Thymus (tissue), 11 donors: ENCODE measurements around the gene PYGL. TPM values are rescaled to one million over a fixed set of nuclear protein-coding genes. Genes with fewer than 3 reads are reported as not detected.
A peak's percentile ranks its signal among the peaks of the same experiment; 100 is the strongest.
"Not testable (repeated sequence)": the region's sequence is repeated elsewhere in the genome, so short reads cannot be mapped to it uniquely, and the experiment has no call there.

ENCODE experiments used
- DNase-seq, 9 donors: peaks; one replicate each; pipeline ENCODE4 v3.0.0-alpha.2; 2013; ENCODE audit warnings: low spot score in 9 of 9, low read depth in 6 of 9, missing footprints in 1 of 9
- H3K27ac ChIP-seq, 2 donors: one replicate each; pipeline ENCODE4 v1.5.1; 2013; ENCODE audit warnings: control low read depth in 1 of 2, low read depth in 1 of 2, low read length in 1 of 2, mild to moderate bottlenecking in 1 of 2, moderate library complexity in 1 of 2
- H3K27me3 ChIP-seq, 2 donors: one replicate each; pipeline ENCODE4 v1.5.1; 2013; ENCODE audit warnings: low read length in 1 of 2; ENCODE audit not compliant: control insufficient read depth in 2 of 2, insufficient read depth in 1 of 2
- H3K36me3 ChIP-seq, 2 donors: one replicate each; pipeline ENCODE4 v1.5.1; 2013; ENCODE audit warnings: low read length in 1 of 2, mild to moderate bottlenecking in 1 of 2, moderate library complexity in 1 of 2; ENCODE audit not compliant: control insufficient read depth in 2 of 2, insufficient read depth in 2 of 2
- H3K4me1 ChIP-seq, 2 donors: one replicate each; pipeline ENCODE4 v1.5.1; 2013; ENCODE audit warnings: low read length in 2 of 2; ENCODE audit not compliant: control insufficient read depth in 2 of 2, insufficient read depth in 2 of 2
- H3K4me3 ChIP-seq, 2 donors: one replicate each; pipeline ENCODE4 v1.5.1; 2013; ENCODE audit warnings: low read length in 2 of 2, control low read depth in 1 of 2, mild to moderate bottlenecking in 1 of 2
- H3K9me3 ChIP-seq, 2 donors: one replicate each; pipeline ENCODE4 v1.5.1; 2013; ENCODE audit warnings: low read length in 1 of 2, mild to moderate bottlenecking in 1 of 2; ENCODE audit not compliant: control insufficient read depth in 2 of 2, insufficient read depth in 1 of 2
- WGBS: extraction: QIAGEN DNeasy Blood & Tissue Kit; methylation state at CpG from one replicate; pipeline ENCODE4 v1.1.7; 2013; 5-methylcytosine and 5-hydroxymethylcytosine counted together
- polyA plus RNA-seq: library from polyadenylated mRNA; stranded (reverse); fragments of 200-250 nt; gene quantifications from one replicate; pipeline ENCODE4 v1.2.3, GENCODE V29; 2013
- total RNA-seq: library from RNA; stranded (reverse); fragments of 120-200 nt; gene quantifications from one replicate; pipeline ENCODE4 v1.2.4, GENCODE V29; 2013
- donor health status: healthy.

Gene PYGL
- total and polyA plus RNA-seq, 2 donors, result 6.8 to 27.5 TPM

GRCh38 chr14:50897658-50898175 is 46.6 kb downstream of the PYGL start:
- Histone ChIP-seq H3K27ac (no peak overlapping the region), H3K9me3 (no peaks in the 10 kb centered on the region), H3K4me1 (no peaks in the 10 kb centered on the region), H3K4me3 (no peak overlapping the region), H3K36me3 (no peaks in the 10 kb centered on the region), H3K27me3 (no peaks in the 10 kb centered on the region)
- WGBS, result 98% methylated on average over 6 of the region's 6 CpGs
- DNase-seq, result no peak

DNA sequence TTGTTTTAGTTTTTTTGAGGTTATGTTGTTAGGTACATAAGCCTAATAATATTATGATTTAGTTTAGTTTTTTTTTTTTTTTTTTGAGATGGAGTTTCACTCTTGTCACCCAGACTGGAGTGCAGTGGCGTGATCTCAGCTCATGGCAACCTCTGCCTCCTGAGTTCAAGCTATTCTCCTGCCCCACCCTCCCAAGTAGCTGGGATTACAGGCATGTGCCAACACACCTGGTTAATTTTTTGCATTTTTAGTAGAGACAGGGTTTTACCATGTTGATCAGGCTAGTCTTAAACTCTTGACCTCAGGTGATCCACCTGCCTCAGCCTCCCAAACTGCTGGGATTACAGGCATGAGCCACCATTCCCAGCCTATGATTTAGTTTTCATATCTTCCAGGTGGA is 47.3 kb downstream of the PYGL start:
- 97% methylated on average over 1 of the region's 1 CpG for WGBS
- H3K4me1 ChIP-seq, H3K27me3 ChIP-seq, H3K36me3 ChIP-seq, H3K4me3 ChIP-seq, DNase-seq, H3K27ac ChIP-seq, H3K9me3 ChIP-seq: not testable (repeated sequence)

DNA sequence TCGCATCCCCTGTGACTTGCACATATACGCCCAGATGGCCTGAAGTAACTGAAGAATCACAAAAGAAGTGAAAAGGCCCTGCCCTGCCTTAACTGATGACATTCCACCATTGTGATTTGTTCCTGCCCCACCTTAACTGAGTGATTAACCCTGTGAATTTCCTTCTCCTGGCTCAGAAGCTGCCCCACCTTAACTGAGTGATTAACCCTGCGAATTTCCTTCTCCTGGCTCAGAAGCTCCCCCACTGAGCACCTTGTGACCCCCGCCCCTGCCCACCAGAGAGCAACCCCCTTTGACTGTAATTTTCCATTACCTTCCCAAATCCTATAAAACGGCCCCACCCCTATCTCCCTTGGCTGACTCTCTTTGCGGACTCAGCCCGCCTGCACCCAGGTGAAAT is 47.9 kb downstream of the PYGL start:
- not testable (repeated sequence) for DNase-seq, H3K27ac ChIP-seq, H3K4me3 ChIP-seq, H3K4me1 ChIP-seq, H3K27me3 ChIP-seq, H3K9me3 ChIP-seq, H3K36me3 ChIP-seq
- WGBS, result 97% methylated on average over 5 of the region's 7 CpGs

GRCh38 chr14:50892255-50892654 is 52.0 kb downstream of the PYGL start:
- Histone ChIP-seq H3K27ac (no peak overlapping the region), H3K4me3 (no peak overlapping the region), H3K4me1 (no peaks in the 10 kb centered on the region), H3K36me3 (no peaks in the 10 kb centered on the region), H3K27me3 (no peaks in the 10 kb centered on the region), H3K9me3 (no peaks in the 10 kb centered on the region)
- 93% methylated on average over 5 of the region's 5 CpGs for WGBS
- no peak for DNase-seq

DNA sequence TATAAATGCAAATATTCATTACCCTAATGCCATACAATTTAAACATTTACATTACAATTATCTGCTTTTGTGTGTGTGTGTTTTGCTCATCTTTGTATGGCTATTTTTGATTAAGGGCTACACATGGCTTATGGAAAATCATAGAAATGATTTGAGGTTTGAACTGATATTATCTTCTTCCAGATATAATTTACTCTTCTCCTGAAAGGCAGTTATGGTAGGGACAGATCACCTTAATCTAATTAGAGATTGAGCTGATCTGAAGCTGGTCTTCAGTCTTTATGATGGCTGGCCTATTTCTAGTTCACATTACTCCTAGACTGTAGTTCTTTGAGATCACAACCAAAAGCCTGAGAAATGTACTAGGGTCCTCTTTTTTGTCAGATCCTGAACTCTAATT is 56.8 kb downstream of the PYGL start:
- H3K27ac ChIP-seq, result no peak overlapping the region
- no peak overlapping the region for H3K4me3 ChIP-seq
- no peaks in the 10 kb centered on the region for H3K9me3 ChIP-seq
- no peaks in the 10 kb centered on the region for H3K36me3 ChIP-seq
- DNase-seq, result no peak
- H3K4me1 ChIP-seq, result no peaks in the 10 kb centered on the region
- no peaks in the 10 kb centered on the region for H3K27me3 ChIP-seq

DNA sequence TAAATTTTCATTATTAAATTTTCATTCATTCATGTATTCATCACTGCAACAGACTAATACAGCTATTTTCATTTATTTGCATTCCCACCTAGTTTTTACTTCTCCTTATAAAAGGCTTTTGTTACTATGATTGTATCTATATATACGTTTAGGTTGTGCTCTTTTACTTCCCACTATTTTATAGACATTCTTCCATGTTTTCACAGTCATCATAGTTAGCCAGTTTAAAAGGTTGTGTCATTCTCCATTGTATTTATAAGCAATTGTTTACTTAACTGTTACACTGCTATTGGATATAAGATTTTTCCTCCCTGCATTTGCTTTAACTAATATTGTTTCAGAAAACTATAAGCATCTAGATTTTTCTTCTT is 60.5 kb downstream of the PYGL start:
- no peak overlapping the region for H3K27ac ChIP-seq
- no peaks in the 10 kb centered on the region for H3K36me3 ChIP-seq
- H3K27me3 ChIP-seq, result peaks cover 0 to 2% of the 10 kb centered on the region in 2 donors
- WGBS, result 94% methylated on average over 1 of the region's 1 CpG
- H3K4me1 ChIP-seq, result peaks cover 16 to 24% of the 10 kb centered on the region in 2 donors
- DNase-seq, result no peak
- H3K4me3 ChIP-seq, result no peak overlapping the region
- no peaks in the 10 kb centered on the region for H3K9me3 ChIP-seq

GRCh38 chr14:50882932-50883826 is 61.1 kb downstream of the PYGL start:
- no peak for DNase-seq
- Histone ChIP-seq H3K27me3 (peaks cover 0 to 5% of the 10 kb centered on the region in 2 donors), H3K27ac (no peak overlapping the region), H3K36me3 (no peaks in the 10 kb centered on the region), H3K4me1 (peaks cover 16 to 26% of the 10 kb centered on the region in 2 donors), H3K9me3 (no peaks in the 10 kb centered on the region), H3K4me3 (no peak overlapping the region)
- WGBS, result 94% methylated on average over 8 of the region's 8 CpGs

DNA sequence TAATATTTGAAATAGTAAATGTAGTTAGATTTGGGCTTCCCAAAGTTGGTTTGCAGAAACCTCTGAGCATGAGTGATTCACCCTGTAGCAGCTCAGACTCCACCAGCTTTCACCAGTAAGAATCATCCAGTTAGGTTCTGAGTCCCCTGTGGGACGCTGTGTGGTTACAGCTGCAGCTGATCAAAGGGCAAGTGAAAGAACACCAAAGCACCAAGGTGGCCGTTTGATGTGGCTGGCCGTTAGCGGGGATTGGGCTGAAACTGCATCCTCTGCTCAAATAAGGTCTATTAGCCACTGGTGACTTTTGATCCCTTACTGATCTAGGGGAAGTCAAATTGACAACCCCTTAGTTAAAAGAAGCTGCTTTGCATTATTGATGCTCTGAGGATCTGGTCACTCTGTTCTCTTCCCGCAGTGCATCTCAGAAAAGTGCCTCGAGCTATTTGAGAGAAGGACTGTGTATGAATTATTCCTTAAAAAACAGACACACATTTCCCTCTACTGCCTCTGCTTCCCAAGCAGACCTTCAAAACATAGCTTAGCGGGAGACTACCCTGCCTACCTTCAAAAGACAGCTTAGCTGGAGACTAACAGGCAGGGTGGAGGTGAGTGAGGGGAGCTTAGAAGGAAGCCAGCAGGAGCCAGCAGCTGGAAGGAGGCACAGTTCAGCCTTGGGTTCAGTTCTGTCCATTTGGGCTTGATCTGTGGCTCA is 68.8 kb downstream of the PYGL start:
- H3K27ac ChIP-seq, result peak overlapping the region in 1 of 2 donors; percentile 65
- DNase-seq, result peak; percentile 55 to 93 (median 77)
- H3K9me3 ChIP-seq, result no peaks in the 10 kb centered on the region
- H3K4me3 ChIP-seq, result no peak overlapping the region
- no peaks in the 10 kb centered on the region for H3K36me3 ChIP-seq
- WGBS, result 2% methylated on average over 7 of the region's 7 CpGs
- H3K4me1 ChIP-seq, result peaks cover 34 to 54% of the 10 kb centered on the region in 2 donors
- peaks cover 19 to 47% of the 10 kb centered on the region in 2 donors for H3K27me3 ChIP-seq

DNA sequence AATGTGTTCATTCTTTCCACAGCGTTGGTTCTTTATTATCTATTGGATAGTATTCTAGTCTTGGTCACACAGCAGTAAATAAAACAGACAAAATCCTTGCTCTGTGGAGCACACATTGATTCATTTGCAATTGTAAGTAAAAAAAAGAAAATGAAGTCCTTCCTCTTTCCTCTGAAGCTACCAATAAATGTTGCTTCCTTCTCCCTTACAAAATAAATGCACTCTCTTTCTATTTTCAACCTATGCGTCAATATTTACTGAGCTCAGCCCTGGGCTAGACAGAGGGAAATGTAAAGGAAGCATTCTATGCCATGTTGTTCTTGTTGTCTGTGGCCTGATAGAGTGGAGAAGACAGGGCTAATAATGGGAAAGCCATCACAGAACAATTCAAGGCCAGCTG is 69.5 kb downstream of the PYGL start:
- Histone ChIP-seq H3K36me3 (no peaks in the 10 kb centered on the region), H3K27ac (peak overlapping the region in 1 of 2 donors; percentile 65), H3K27me3 (peaks cover 19 to 52% of the 10 kb centered on the region in 2 donors), H3K4me3 (no peak overlapping the region), H3K4me1 (peaks cover 29 to 48% of the 10 kb centered on the region in 2 donors), H3K9me3 (no peaks in the 10 kb centered on the region)
- DNase-seq, result no peak
- WGBS, result 41% methylated on average over 2 of the region's 2 CpGs
